ENCODE measurements around the gene MINK1.
"Not testable (repeated sequence)": the region's sequence is repeated elsewhere in the genome, so short reads cannot be mapped to it uniquely, and the experiment has no call there.

Gene MINK1

DNA sequence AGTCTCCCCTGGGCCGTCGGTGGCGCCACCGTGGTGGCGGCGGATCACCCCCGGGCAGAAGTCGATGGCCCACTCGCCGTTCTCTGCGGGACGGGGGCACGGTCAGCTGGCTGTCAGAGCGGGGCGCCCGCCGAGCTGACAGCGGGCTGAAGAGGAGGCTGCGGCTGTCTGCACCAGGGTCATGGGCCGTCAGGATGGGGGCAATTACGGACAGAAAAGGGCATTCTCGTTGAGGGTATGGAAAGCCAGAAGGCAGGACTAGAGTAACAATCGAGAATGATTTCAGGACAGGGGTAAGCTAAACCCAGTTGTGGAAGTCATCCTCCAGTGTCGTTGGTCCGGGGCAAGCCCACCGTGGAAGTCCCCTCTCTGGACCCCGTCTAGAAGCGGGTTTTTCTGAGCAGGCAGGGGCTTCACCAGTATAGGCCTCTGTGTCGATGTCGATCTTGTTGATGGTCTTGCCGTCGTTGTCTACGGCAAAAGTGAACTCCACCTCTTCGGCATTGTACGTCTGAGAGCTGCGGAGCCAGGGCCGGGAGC lies 68.0 kb downstream of the MINK1 start:
- DNase-seq = no peak

DNA sequence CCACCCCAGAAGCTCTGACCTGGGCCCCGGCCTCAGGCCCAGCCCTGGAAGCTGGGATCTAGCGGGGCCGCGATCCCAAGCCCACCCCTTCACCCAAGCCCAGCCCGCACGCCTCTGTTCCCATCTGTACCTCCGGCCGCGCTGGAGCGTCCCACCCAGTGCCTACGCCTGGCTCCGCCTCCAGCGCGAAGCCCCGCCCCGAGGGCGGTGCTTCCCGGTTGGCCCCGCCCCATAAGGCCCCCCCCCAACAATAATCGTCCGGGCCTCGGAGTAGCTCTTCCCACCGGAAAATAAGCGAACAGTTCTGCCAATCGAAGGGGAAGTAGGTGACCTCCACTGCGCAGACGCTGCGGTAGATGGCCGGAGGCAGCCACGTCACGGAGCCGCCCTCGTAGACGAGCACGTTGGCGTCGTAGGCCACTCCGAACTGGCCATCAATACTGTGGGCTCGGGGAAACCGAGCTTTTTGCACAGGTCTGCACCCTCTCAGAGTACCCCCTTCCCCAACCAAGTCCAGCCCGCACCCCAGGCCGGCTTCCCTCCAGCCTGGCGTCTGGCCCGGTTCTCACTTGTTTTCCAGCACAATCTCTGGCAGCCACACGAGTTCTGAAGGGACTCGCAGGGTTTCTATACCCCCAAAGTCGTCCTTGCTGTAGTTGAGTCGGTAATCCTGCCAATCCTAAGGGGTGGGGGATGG lies 68.7 kb downstream of the MINK1 start:
- peak; percentile 87 for DNase-seq

DNA sequence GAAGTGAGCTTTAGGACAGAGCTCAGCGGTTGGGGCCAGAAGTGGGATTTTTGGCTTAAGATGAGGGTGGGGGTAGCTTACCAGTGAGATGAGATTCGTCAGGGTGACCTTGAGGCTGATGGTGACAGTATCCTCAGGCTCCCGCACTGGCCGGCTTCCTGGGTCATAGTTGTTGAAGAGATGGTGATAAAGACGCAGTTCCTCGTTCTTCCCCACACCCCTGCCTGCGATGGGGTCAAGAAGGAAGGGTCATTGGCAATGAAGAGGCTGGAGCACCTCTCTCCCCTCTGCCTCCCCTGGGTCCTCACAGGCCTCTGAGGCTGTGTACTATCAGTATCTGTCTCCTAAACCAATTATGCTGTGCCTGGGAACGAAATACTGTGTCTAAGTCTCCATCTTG lies 69.4 kb downstream of the MINK1 start:
- no peak for DNase-seq

DNA sequence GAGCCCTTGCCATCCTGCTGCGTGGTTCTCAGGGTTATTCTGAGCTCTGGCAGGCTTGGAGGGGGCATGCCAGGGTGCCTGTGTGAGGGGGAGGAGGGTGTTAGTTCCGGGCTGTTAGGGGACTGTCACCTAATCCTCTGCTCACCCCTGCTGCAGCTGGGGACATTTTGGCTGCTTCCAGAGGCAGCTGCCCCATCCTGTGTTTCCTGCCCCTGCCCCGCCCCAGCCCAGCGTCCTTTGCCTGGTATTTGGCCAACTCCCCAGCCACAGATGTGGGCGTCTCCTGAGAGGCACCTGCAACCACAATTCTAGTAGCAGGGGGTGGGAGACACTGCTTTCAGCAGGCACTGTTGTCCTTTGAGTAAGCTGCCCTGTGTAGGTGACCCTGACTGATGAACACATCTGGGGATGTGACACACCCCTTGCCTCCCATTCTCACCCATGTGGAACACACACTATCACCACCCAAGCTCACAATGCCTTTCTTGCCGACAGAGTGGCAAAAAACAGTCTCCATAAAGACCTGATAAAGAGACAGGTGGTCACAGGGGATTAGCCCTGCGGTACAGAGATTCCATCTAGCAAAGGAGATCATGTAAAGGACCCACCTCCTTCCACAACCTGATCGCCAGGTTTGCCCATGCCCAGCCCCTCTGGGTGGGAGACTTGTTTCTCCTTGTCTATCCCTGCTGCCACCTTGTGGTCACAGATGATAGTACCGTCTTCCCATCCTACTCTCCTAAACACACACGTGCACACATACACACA lies 70.1 kb downstream of the MINK1 start, which contains the start of gene CHRNE:
Gene CHRNE, minus strand, starts transcription at position 48 of the 768 bp plus-strand sequence. Its CDS starts 35 bp downstream, at position 13.
- peak; percentile 79 for DNase-seq

DNA sequence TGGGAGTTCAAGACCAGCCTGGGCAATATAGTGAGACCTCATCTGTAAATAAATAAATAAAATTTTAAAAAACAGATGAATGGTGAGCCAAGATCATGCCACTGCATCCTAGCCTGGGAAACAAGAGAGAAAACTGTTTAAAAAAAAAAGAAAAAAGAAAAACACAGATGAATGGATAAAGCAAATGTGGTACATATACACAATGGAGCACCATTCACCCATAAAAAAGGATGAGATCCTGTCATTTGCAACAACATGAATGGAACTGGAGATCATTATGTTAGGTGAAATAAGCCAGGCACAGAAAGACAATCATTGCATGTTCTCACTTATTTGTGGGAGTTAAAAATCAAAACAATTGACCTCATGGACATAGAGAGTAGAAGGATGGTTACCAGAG lies 73.5 kb downstream of the MINK1 start:
- not testable (repeated sequence) for DNase-seq

DNA sequence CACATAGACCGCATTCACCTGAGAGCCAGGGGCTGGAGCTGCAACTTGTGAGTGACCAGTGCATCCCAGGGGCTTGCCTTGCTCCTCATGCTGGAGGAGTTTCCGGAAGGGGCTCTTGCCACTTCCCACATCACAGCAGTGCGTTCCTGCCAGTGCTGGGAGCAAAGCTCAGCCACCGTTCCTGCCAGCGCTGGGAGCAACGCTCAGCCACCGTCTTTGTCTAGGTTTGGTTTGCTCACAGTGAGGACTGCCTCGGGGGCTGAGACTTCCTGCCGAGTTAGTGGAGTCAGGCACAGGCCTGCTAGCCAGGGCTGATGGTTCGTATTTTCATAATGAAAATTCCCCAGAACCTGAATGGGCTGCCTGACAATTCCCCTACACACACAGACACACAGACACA lies 75.2 kb downstream of the MINK1 start:
- peak; percentile 45 for DNase-seq

DNA sequence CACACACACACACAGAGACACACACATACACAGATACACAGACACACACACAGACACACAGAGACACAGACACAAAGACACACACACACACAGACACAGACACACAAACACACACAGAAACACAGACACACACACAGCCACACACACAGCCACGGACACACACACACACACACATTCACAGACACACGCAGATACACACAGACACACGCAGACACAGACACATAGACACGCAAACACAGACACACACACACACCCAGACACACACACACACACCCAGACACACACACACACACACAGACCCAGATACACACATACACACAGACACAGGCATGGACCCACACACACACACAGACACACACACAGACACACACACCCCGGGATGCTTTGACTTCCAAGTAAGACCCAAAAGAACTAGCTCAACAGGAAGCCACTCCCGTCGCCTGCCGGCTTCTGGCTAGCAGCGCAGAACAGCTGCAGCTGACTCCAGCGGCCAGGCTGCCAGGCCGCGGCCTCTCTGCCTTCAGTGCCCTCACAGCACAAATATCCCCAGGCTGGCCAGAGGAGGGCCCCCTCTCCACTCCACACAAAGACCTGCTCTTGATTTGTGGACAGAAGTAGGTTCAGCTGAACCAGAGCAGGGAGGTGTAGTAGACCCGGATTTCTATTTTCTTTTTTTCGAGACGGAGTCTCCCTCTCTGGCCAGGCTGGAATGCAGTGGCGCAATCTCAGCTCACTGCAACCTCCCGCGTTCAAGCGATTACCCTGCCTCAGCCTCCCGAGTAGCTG lies 75.8 kb downstream of the MINK1 start:
- DNase-seq = peak; percentile 94

DNA sequence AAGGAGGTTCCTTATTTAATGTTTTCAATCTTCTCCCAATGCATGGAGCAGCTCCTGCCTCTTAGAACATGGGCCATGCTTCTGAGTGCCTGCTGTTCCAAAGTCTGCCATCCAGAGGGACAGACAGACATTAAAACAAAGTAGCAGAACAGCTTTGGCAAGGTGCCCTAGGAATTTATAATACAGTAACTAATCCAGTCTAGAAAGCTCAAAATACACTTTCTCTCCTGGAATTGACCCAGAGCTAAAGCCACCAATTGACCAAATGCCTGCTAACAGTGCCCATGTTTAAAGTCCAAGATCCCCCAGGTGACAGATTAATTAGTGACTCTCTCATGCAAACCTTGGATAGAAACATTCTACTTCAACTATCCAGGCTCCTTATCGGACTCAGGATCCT lies 80.9 kb downstream of the MINK1 start:
- DNase-seq = no peak

DNA sequence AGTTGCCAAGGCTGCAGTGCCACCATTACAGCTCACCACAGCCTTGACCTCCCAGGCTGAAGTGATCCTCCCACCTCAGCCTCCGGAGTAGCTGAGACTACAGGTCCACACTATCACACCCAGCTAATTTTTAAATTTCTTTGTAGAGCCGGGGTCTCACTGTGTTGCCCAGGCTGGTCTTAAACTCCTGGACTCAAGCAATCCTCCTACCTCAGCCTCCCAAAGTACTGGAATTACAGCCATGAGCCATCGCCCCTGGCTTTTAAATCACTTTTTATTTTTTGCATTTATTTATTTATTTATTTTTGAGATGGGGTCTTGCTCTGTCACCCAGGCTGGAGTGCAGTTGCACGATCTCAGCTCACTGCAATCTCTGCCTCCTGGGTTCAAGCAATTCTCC lies 81.4 kb downstream of the MINK1 start:
- DNase-seq = not testable (repeated sequence)

DNA sequence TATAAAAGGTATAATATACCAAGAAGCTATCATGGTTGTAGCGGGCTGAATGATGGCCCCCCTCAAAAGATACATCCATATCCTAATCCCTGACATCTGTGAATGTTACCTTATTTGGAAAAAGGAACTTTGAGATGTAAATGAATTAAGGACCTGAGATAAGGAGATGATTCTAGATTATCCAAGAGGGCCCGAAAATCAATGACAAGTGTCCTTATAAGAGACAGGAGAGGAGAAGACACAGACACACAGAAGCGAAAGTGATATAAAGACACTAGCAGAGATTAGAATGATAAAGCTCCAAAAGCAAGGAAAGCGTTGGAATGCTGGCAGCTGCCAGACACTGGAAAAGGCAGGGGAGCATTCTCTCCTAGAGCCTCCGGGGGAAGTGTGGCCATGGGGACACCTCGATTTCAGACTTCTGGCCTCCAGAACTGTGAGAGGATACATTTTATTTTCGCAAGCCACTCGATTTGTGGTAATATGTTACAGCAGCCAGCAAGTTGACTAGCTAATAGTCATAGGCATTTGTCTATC lies 86.4 kb downstream of the MINK1 start:
- no peak for DNase-seq

DNA sequence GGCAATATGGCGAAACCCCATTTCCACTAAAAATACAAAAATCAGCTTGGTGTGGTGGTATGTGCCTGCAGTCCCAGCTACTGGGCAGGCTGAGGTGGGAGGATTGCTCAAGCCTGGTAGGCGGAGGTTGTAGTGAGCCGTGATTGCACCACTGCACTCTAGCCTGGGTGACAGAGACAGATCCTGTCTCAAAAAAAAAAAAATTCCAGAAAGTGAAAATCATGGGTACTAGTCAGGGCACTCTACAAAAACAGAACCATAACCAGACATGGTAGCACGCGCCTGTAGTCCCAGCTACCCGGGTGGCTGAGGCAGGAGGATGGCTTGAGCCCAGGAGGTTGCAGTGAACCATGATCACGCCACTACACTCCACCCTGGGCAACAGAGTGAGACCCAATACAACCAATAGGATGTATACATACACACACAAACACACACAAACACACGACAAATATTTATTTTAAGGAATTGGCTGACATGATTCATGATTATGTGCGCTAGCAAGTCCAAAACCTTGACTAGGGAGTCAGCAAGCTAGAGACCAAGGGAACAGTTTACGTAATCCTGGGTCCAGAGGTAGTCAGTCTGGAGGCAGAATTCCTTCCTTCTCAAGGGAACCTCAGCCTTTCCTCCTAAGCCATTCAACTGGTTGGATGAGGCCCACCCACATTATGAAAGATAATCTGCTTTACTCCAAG lies 87.4 kb downstream of the MINK1 start:
- no peak for DNase-seq

DNA sequence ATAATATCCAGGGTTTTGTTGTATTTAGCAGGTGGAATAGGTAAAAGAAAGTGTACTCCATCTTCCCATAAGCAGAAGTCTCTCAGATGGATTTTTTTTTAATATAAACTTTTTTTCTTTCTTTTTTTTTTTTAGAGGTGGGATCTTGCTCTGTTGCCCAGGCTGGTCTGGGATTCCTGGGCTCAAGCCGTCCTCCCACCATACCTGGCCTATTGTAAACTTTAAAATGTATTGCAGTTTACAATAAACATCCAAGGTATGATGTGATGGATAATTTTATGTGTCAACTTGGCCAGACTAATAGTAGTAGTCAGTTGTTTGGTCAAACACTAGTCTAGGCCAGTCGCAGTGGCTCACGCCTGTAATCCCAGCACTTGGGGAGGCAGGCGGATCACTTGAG lies 88.2 kb downstream of the MINK1 start:
- no peak for DNase-seq

DNA sequence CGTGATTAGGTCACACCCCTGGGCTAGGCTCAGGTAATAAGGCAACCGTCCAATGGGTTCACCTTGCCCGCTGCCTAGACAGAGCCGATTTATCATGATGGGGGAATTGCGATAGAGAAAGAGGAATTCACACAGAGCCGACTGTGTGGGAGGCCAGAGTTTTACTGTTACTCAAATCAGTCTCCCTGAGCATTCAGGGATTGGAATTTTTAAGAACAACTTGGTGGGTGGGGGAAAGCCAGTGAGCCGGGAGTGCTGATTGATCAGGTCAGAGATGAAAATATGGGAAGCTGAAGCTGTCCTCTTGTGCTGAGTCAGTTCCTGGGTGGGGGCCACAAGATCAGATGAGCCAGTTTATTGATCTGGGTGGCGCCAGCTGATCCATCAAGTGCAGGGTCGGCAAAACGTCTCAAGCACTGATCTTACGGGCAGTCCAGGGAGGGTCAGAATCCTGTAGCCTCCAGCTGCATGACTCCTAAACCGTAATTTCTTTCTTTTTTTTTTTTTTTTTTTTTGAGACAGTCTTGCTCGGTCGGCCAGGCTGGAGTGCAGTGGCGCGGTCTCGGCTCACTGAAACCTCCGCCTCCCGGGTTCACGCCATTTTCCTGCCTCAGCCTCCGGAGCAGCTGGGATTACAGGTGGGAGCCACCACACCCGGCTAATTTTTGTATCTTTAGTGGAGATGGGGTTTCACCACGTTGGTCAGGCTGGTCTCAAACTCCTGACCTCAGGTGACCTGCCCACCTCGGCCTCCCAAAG lies 93.6 kb downstream of the MINK1 start:
- not testable (repeated sequence) for DNase-seq

DNA sequence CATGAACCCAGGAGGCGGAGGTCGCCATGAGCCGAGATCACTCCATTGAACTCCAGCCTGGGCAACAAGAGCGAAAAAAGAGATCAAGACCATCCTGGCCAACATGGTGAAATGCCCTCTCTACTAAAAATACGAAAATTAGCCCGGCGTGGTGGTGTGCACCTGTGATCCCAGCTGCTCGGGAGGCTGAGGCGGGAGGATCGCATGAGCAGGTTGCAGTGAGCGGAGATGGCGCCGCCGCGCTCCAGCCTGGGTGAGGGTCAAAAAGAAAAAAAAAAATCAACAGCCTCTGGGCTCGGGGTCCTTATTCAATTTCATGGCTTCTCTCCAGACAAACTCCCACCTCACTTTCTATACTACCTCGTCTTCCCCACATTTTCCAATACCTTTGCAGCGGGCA lies 95.7 kb downstream of the MINK1 start:
- DNase-seq = no peak

DNA sequence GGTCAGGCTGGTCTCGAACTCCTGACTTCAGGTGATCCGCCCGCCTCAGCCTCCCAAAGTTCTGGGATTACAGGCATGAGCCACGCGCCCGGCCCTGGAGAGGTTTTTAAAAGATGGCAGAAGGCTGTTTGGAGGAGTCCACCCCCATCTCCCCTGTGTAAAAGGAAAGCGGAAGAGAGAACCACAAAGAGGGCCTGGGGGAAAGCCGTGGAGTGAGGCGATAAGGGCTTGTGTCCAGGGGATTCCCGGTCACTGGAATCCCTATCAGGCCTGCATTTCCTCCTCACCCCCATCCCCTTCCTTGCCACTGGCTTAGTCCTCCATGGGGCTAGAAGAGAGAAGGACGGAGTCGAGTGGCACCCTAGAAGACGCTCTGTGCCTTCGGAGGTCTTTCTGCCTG lies 98.8 kb downstream of the MINK1 start, which contains the start of gene GP1BA:
Gene GP1BA, plus strand, starts transcription at position 315 of the 400 bp plus-strand sequence. CDS start 328 bp downstream, outside the sequence.
- DNase-seq = no peak

DNA sequence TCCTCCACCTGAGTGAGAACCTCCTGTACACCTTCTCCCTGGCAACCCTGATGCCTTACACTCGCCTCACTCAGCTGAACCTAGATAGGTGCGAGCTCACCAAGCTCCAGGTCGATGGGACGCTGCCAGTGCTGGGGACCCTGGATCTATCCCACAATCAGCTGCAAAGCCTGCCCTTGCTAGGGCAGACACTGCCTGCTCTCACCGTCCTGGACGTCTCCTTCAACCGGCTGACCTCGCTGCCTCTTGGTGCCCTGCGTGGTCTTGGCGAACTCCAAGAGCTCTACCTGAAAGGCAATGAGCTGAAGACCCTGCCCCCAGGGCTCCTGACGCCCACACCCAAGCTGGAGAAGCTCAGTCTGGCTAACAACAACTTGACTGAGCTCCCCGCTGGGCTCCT lies 99.6 kb downstream of the MINK1 start:
- no peak for DNase-seq

DNA sequence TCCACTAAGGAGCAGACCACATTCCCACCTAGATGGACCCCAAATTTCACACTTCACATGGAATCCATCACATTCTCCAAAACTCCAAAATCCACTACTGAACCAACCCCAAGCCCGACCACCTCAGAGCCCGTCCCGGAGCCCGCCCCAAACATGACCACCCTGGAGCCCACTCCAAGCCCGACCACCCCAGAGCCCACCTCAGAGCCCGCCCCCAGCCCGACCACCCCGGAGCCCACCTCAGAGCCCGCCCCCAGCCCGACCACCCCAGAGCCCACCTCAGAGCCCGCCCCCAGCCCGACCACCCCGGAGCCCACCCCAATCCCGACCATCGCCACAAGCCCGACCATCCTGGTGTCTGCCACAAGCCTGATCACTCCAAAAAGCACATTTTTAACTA lies 100.5 kb downstream of the MINK1 start:
- no peak for DNase-seq

DNA sequence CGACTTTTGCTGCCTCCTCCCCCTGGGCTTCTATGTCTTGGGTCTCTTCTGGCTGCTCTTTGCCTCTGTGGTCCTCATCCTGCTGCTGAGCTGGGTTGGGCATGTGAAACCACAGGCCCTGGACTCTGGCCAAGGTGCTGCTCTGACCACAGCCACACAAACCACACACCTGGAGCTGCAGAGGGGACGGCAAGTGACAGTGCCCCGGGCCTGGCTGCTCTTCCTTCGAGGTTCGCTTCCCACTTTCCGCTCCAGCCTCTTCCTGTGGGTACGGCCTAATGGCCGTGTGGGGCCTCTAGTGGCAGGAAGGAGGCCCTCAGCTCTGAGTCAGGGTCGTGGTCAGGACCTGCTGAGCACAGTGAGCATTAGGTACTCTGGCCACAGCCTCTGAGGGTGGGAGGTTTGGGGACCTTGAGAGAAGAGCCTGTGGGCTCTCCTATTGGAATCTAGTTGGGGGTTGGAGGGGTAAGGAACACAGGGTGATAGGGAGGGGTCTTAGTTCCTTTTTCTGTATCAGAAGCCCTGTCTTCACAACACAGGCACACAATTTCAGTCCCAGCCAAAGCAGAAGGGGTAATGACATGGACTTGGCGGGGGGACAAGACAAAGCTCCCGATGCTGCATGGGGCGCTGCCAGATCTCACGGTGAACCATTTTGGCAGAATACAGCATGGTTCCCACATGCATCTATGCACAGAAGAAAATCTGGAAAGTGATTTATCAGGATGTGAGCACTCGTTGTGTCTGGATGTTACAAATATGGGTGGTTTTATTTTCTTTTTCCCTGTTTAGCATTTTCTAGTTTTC lies 101.2 kb downstream of the MINK1 start:
- no peak for DNase-seq

DNA sequence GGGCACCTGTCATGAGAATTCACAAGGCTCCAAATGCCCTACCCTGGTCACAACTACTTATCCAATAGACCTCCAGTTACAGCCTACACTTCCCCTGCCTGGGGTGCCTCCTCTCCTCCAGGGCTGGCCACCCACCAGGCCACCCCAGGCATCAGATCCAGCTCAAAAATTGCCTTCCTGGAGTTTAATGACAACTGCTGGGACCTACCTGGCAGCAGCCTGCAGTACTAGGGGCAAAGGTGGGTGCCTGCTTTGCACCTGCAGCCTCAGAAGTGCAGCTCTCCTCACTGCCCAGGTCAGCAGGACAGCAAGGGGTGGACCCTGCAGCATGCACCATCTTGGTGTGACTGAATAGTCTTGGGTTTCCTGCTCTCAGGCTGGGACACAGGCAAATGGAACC lies 102.5 kb downstream of the MINK1 start:
- DNase-seq = no peak

DNA sequence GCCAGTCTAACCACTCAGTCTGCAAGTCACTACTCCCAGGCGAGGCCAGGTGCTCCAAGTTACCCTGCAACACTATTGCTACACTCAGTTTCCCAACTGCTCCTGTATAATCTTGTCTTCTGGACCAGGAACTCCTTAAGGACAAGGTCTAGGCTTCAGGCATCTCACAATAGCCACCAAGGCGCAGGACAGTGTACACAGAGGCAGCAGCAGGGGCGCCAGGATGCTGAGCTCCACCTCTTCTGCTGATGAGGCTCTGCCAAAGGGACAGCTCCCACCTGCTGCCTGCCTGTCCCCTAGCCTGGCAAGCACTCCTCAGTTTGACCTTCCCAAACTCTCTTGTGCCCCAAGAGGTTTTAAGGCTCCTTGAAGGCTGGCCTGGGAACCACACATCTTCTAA lies 103.3 kb downstream of the MINK1 start:
- DNase-seq = no peak

DNA sequence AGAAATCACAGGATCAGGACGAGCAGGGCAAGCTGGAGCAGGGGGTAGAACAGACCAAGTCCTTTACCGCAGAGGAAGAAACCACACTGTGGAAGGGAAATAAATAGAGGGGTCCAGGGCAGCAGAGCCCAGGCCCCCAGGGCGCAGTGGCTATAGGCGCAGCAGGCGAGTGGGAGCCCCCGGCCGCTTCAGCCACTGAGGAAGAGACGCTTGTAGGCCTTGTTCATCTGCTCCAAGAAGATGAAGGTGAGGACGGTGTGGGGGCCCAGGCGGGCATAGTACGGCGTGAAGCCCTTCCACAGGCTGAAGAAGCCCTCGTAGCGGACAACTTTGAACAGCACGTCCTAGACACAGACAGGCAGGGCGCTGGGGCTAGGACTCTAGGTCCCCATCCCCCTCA lies 104.4 kb downstream of the MINK1 start:
- no peak for DNase-seq
